Body of pancreas (tissue), 4 donors: Measurements from ENCODE around the gene TLL2. TPM values are rescaled to one million over a fixed set of nuclear protein-coding genes. Genes with fewer than 3 reads are reported as not detected.

ENCODE experiments used
- ATAC-seq: fragments of 150-250 bp; one replicate; pipeline ENCODE4 v1.9.1; 2016
- DNase-seq, 4 donors: peaks; one replicate each; pipeline ENCODE4 v3.0.0-alpha.2; 2019
- H3K27ac ChIP-seq, 4 donors: fragments of 200-600 bp; sonication (generic); 1 replicate in 3 of 4; 2 replicates in 1 of 4; pipeline versions ENCODE4 v1.5.1 to v1.6.1; 2016 to 2019; ENCODE audit warnings: mild to moderate bottlenecking in 1 of 4, mixed read lengths in 1 of 4, moderate library complexity in 1 of 4
- H3K27me3 ChIP-seq, 2 donors: fragments of 200-600 bp; sonication (generic); one replicate each; pipeline ENCODE4 v1.6.0; 2016; ENCODE audit warnings: mild to moderate bottlenecking in 1 of 2
- H3K36me3 ChIP-seq, 2 donors: fragments of 200-600 bp; sonication (generic); replicated peaks in 1 of 2; 2 replicates each; pipeline ENCODE4 v1.5.1; 2016; ENCODE audit warnings: low read depth in 2 of 2; ENCODE audit not compliant: insufficient read depth in 1 of 2
- H3K4me1 ChIP-seq: fragments of 200-600 bp; sonication (generic); one replicate; pipeline ENCODE4 v1.6.0; 2016
- H3K4me3 ChIP-seq, 2 donors: fragments of 200-600 bp; sonication (generic); 1 replicate in 1 of 2; 2 replicates in 1 of 2; pipeline ENCODE4 v1.5.1; 2016 to 2019
- H3K9me3 ChIP-seq, 3 donors: fragments of 200-600 bp; sonication (generic); 1 replicate in 2 of 3; 2 replicates in 1 of 3; pipeline ENCODE4 v1.5.1; 2016
- CTCF ChIP-seq, 7 experiments: fragments of 450-650 bp in 4 of 7; fragments of 200-600 bp in 3 of 7; sonication (generic) in 3 of 7; IDR thresholded peaks; one replicate each; pipeline ENCODE4 v1.5.1; 2016 to 2019; ENCODE audit warnings: antibody characterized with exemption in 7 of 7
- POLR2A ChIP-seq, 3 donors: fragments of 450-650 bp; IDR thresholded peaks; one replicate each; pipeline ENCODE4 v1.6.1; 2016; ENCODE audit warnings: antibody characterized with exemption in 3 of 3, mild to moderate bottlenecking in 2 of 3
- WGBS, 2 donors: methylation state at CpG; one replicate each; pipeline ENCODE4 v1.1.5; 2017; 5-methylcytosine and 5-hydroxymethylcytosine counted together
- intact Hi-C: fragments of 100-400 bp; cut with DNase I; formaldehyde crosslinking; loops from one replicate; pipeline ENCODE4 v1.15.1; 2023
- total RNA-seq, 2 donors: library from RNA; depleted of rRNA; stranded (reverse); fragments of >200 nt; gene quantifications; one replicate each; pipeline ENCODE4 v1.1.0, GENCODE V29; 2016

The TLL2 gene
- total RNA-seq, 2 donors from 2014 or later, result not detected

GRCh38 chr10:96344178-96344577 lies 169.5 kb downstream of the TLL2 start:
- Histone ChIP-seq H3K27me3 (no peaks in the 10 kb centered on the region), H3K4me1 (peaks cover 14% of the 10 kb centered on the region), H3K36me3 (no peaks in the 10 kb centered on the region), H3K9me3 (peaks cover 0 to 3% (median 0%) of the 10 kb centered on the region in 3 donors), H3K27ac (no peak overlapping the region), H3K4me3 (no peak overlapping the region)
- intact Hi-C loops, result no loop called here
- DNase-seq, result no peak
- WGBS, 2 donors, result 92% methylated on average over 4 of the region's 4 CpGs
- no peak for ATAC-seq
- TF ChIP-seq POLR2A (IDR thresholded peaks at IDR 0.05), result no peak

DNA sequence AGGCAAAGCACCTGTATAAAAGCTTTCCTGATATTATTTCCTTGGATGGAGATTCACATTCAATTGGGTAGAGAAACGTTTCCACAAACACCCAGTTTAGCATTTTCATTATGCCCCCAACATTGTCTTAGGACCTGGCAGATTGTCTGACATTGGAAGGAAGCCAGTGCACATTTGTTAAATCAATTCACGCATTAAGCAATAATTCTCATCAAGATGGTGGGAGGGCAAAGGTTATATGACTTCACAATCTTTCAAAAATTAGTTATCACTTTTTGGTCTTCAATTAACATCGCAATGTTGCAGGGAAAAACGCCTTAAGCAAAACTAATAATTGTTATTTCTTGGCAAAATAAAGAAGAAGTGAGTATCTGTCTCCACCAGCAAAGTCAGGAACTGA lies 171.3 kb downstream of the TLL2 start:
- H3K36me3 ChIP-seq, result no peaks in the 10 kb centered on the region
- intact Hi-C loops, result no loop called here
- DNase-seq (no peak), ATAC-seq (no peak)
- 58 to 59% methylated on average over 4 of the region's 4 CpGs for WGBS, 2 donors
- H3K9me3 ChIP-seq, result peaks cover 0 to 3% (median 0%) of the 10 kb centered on the region in 3 donors
- no peaks in the 10 kb centered on the region for H3K27me3 ChIP-seq
- peaks cover 14% of the 10 kb centered on the region for H3K4me1 ChIP-seq
- TF ChIP-seq POLR2A (IDR thresholded peaks at IDR 0.05), result no peak
- TF ChIP-seq CTCF (IDR thresholded peaks at IDR 0.05), result no peak
- no peak overlapping the region for H3K27ac ChIP-seq
- H3K4me3 ChIP-seq, result no peak overlapping the region

DNA sequence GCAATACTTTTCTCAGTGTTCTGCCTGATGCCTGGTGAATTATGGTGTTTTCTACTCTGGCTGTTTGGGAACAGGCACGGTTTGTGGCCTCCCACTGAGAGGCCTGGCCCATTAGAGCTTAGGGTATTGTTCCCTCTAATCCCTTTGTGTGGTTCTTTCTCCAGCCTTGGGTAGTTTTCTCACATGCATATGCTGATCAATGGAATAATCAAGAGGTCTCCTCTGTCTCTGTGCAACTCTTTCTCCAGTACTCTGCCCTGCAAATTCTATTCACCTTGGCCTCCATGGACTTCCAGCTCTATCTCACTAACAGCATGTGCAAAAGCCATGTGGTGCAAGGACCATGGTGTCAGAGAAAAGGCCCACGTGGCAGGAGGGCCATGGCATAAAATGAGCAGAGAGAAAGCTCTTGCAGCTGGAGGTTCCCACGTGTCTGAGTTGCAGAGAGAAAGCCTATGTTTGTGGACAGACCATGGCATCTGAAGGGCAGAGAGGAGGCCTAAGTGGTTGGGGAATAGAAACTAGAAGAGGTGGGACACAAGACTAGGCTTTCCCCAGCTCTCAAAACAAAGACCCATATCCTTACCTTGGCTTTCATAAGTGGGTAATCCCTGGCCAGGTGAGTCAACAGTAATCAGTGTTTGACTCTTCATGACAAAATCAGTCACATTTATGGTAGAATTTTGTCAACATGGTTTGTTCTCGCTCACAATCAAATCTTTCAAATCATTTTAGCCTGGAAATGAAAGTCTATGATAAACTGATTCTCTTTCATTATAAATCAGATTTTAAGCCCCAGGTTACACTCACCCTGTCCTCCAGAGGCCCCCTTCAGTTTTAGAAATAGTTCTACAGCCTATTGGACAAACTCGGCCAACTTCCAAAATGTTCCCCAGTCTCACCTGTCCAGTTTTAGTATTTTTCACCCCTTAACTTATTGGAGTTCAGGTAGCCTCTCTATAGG lies 172.2 kb downstream of the TLL2 start:
- Histone ChIP-seq H3K36me3 (no peaks in the 10 kb centered on the region), H3K27me3 (no peaks in the 10 kb centered on the region), H3K4me1 (peaks cover 14% of the 10 kb centered on the region), H3K4me3 (no peak overlapping the region), H3K9me3 (peaks cover 0 to 3% (median 0%) of the 10 kb centered on the region in 3 donors), H3K27ac (no peak overlapping the region)
- DNase-seq, result peak in 1 of 4 donors; percentile 11
- no peak for TF ChIP-seq POLR2A (IDR thresholded peaks at IDR 0.05)
- TF ChIP-seq CTCF (IDR thresholded peaks at IDR 0.05), result no peak
- WGBS, 2 donors, result 60 to 64% methylated on average over 5 of the region's 5 CpGs
- intact Hi-C loops, result no loop called here
- no peak for ATAC-seq

DNA sequence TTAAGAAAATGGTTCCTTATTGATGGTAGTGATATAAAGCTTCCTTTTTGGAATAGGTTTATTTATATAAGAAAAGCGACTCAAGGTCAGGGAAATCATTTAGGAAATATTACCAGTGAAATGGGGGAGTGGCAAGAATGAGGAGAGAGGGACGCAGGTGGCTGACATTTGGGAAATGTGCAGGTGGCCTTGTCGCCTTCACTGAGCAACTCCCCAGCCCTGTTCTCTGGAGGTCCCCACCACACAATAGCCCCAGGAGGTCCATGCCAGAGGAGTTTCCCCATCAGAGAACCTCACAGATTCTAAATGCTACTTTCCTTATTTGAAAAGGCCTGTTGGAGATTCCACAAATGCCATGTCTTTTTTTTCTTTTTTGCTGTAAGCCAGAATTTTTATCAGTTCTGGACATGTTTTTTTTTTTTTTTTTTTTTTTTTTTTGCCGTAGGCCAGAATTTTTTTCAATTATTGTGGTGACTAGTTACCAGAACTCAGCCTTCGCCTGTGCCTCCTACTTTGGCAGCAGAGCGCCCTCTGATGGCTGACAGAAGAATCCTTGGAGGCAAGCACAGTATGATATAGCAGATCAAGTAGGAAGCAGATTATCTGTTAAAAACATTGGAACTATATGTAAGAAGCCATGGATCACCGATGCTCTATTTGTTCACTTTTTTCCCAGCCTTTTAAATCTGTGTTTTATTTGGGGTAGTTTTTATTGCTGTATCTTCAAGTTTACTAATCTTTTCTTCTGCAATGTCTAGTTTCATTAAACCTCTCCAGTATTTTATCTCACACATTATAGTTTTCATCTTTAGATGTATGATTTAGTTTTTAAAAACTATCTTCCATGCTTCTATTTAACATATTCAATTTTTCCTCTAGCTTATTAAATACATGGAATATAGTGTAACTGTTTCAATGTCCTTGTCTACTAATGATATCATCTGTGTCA lies 173.5 kb downstream of the TLL2 start:
- Histone ChIP-seq H3K27ac (peak overlapping the region in 1 of 4 donors; percentile 18), H3K36me3 (no peaks in the 10 kb centered on the region), H3K9me3 (no peaks in the 10 kb centered on the region), H3K4me3 (no peak overlapping the region), H3K27me3 (no peaks in the 10 kb centered on the region), H3K4me1 (peaks cover 14% of the 10 kb centered on the region)
- TF ChIP-seq POLR2A (IDR thresholded peaks at IDR 0.05), result no peak
- TF ChIP-seq CTCF (IDR thresholded peaks at IDR 0.05), result peak; percentile 37 to 76 (median 70)
- peak; percentile 79 to 84 (median 83) for DNase-seq
- WGBS, 2 donors, result 13 to 18% methylated on average over 7 of the region's 7 CpGs
- peak; percentile 92 for ATAC-seq
- intact Hi-C loops, result no loop called here

- Histone ChIP-seq H3K4me1 (peaks cover 14% of the 10 kb centered on the region), H3K27ac (no peak overlapping the region), H3K36me3 (no peaks in the 10 kb centered on the region), H3K4me3 (no peak overlapping the region), H3K27me3 (no peaks in the 10 kb centered on the region), H3K9me3 (no peaks in the 10 kb centered on the region)
- intact Hi-C loops, result no loop called here
- DNase-seq (no peak), ATAC-seq (no peak)
- TF ChIP-seq POLR2A (IDR thresholded peaks at IDR 0.05) (no peak), CTCF (IDR thresholded peaks at IDR 0.05) (no peak)
- 96 to 97% methylated on average over 4 of the region's 4 CpGs for WGBS, 2 donors
Observed at GRCh38 chr10:96339383-96339782, 174.3 kb downstream of the TLL2 start.
